ENCODE results near the gene MICOS13.

GRCh38 chr19:5703819-5704818 lies 23.8 kb upstream of the MICOS13 start:
- TF ChIP-seq CTCF (IDR thresholded peaks at IDR 0.05) (no peak), POLR2AphosphoS5 (IDR thresholded peaks at IDR 0.05) (no peak), POLR2A (IDR thresholded peaks at IDR 0.05) (no peak)

All from prostate gland (tissue), 2 donors.